Peyer's patch (tissue), 4 donors: ENCODE data around the gene NEK8. TPM values are rescaled to one million over a fixed set of nuclear protein-coding genes. Genes with fewer than 3 reads are reported as not detected.

Experiments used
- DNase-seq, 3 donors: peaks; one replicate each; pipeline ENCODE4 v3.0.0-alpha.2; 2017 to 2019
- H3K27ac ChIP-seq, 4 donors: fragments of 200-600 bp; sonication (generic); one replicate each; pipeline ENCODE4 v1.5.1; 2016 to 2019
- H3K27me3 ChIP-seq, 2 donors: fragments of 200-600 bp; sonication (generic); one replicate each; pipeline ENCODE4 v1.5.1; 2019
- H3K36me3 ChIP-seq, 3 donors: fragments of 200-600 bp; sonication (generic); one replicate each; pipeline ENCODE4 v1.5.1; 2016 to 2019
- H3K4me1 ChIP-seq, 4 donors: fragments of 200-600 bp; sonication (generic); one replicate each; pipeline ENCODE4 v1.5.1; 2016 to 2019
- H3K4me3 ChIP-seq, 4 donors: fragments of 200-600 bp; sonication (generic); 1 replicate in 3 of 4; 2 replicates in 1 of 4; pipeline ENCODE4 v1.5.1; 2016 to 2019; ENCODE audit warnings: mild to moderate bottlenecking in 1 of 4
- H3K9me3 ChIP-seq, 4 donors: fragments of 200-600 bp; sonication (generic); one replicate each; pipeline ENCODE4 v1.5.1; 2016 to 2019; ENCODE audit warnings: mild to moderate bottlenecking in 1 of 4
- POLR2A ChIP-seq, 2 donors: fragments of 450-650 bp; IDR thresholded peaks; one replicate each; pipeline ENCODE4 v1.5.1; 2017; ENCODE audit warnings: antibody characterized with exemption in 2 of 2, mild to moderate bottlenecking in 2 of 2, moderate library complexity in 2 of 2
- total RNA-seq, 4 donors: library from RNA; depleted of rRNA; stranded (reverse); fragments of >200 nt; gene quantifications; one replicate each; pipeline ENCODE4 v1.1.0, GENCODE V29; 2016
- TF ChIP-seq, protein P1 (sequence below), 6 experiments: fragments of 450-650 bp in 4 of 6; fragments of 200-600 bp in 2 of 6; sonication (generic) in 1 of 6; IDR thresholded peaks; one replicate each; pipeline ENCODE4 v1.5.1; 2017 to 2019; ENCODE audit warnings: antibody characterized with exemption in 6 of 6, mild to moderate bottlenecking in 3 of 6, moderate library complexity in 1 of 6

Gene NEK8
- total RNA-seq, 4 donors from 2014 or later, result 7.4 to 89.1 (median 14.0) TPM

- no peaks in the 10 kb centered on the region for H3K27me3 ChIP-seq
- TF ChIP-seq, protein P1, sequence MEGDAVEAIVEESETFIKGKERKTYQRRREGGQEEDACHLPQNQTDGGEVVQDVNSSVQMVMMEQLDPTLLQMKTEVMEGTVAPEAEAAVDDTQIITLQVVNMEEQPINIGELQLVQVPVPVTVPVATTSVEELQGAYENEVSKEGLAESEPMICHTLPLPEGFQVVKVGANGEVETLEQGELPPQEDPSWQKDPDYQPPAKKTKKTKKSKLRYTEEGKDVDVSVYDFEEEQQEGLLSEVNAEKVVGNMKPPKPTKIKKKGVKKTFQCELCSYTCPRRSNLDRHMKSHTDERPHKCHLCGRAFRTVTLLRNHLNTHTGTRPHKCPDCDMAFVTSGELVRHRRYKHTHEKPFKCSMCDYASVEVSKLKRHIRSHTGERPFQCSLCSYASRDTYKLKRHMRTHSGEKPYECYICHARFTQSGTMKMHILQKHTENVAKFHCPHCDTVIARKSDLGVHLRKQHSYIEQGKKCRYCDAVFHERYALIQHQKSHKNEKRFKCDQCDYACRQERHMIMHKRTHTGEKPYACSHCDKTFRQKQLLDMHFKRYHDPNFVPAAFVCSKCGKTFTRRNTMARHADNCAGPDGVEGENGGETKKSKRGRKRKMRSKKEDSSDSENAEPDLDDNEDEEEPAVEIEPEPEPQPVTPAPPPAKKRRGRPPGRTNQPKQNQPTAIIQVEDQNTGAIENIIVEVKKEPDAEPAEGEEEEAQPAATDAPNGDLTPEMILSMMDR (IDR thresholded peaks at IDR 0.05), result no peak
- no peak for TF ChIP-seq POLR2A (IDR thresholded peaks at IDR 0.05)
- peaks cover 0 to 12% (median 0%) of the 10 kb centered on the region in 4 donors for H3K4me1 ChIP-seq
- DNase-seq, result peak in 1 of 3 donors; percentile 29
- no peaks in the 10 kb centered on the region for H3K9me3 ChIP-seq
- H3K4me3 ChIP-seq, result no peak overlapping the region
- no peak overlapping the region for H3K27ac ChIP-seq
- peaks cover 0 to 60% (median 0%) of the 10 kb centered on the region in 3 donors for H3K36me3 ChIP-seq
Observed at GRCh38 chr17:28763137-28763799, 34.7 kb downstream of the NEK8 start.

DNA sequence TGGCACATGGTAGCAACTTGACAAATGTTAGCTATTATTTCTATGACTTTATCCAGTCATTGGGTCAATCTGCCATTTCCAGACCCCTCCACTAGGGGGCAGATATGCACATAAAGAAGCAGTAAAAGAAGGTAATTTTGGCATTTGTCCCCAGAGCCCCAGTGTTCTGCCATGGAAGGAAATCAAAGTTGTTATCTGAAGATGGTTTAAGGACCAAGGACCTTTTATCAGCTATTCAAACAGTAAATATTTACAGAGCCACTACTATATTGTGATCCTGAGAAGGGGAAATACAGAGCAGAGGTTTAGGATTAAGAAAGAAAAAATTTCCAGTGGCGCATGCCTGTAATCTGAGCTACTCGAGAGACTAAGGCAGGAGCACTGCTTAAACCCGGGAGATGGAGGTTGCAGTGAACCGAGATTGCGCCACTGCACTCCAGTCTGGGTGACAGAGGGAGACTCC is 35.2 kb downstream of the NEK8 start:
- no peak for TF ChIP-seq POLR2A (IDR thresholded peaks at IDR 0.05)
- TF ChIP-seq, protein P1 (IDR thresholded peaks at IDR 0.05), result peak; percentile 86 to 96 (median 90)
- Histone ChIP-seq H3K4me3 (no peak overlapping the region), H3K27ac (no peak overlapping the region), H3K27me3 (no peaks in the 10 kb centered on the region), H3K4me1 (peaks cover 0 to 12% (median 0%) of the 10 kb centered on the region in 4 donors), H3K9me3 (no peaks in the 10 kb centered on the region), H3K36me3 (peaks cover 0 to 55% (median 0%) of the 10 kb centered on the region in 3 donors)
- DNase-seq, result peak in 2 of 3 donors; percentile 88 to 94

DNA sequence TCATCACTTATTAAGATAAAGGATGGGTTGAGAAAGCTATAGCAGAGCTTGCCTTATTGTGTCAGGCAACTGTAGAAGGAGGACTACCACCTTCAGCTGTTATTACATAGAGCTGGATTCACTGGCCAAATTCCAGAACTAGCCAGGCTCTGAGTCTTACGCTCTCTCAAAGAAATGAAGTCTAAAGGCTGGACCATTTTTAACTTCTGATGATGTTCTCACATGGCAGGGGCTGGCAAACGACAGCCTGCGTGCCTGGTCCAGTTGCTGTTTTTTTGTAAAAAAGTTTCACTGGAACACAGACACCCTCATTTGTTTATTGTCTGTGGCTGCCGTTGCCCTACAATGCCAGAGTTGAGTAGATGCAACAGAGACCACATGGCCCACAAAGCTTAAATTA is 36.5 kb downstream of the NEK8 start:
- Histone ChIP-seq H3K4me3 (no peak overlapping the region), H3K27ac (no peak overlapping the region), H3K9me3 (no peaks in the 10 kb centered on the region), H3K4me1 (peaks cover 0 to 12% (median 0%) of the 10 kb centered on the region in 4 donors), H3K27me3 (no peaks in the 10 kb centered on the region), H3K36me3 (peaks cover 0 to 42% (median 0%) of the 10 kb centered on the region in 3 donors)
- peak in 1 of 3 donors; percentile 10 for DNase-seq
- TF ChIP-seq, protein P1 (IDR thresholded peaks at IDR 0.05), result no peak
- TF ChIP-seq POLR2A (IDR thresholded peaks at IDR 0.05), result no peak

- Histone ChIP-seq H3K4me3 (no peak overlapping the region), H3K9me3 (no peaks in the 10 kb centered on the region), H3K4me1 (no peaks in the 10 kb centered on the region), H3K27ac (no peak overlapping the region), H3K36me3 (peaks cover 0 to 9% (median 0%) of the 10 kb centered on the region in 3 donors), H3K27me3 (no peaks in the 10 kb centered on the region)
- TF ChIP-seq, protein P1 (IDR thresholded peaks at IDR 0.05), result no peak
- TF ChIP-seq POLR2A (IDR thresholded peaks at IDR 0.05), result no peak
- DNase-seq, result no peak
Observed at GRCh38 chr17:28773736-28774135, 45.1 kb downstream of the NEK8 start.

DNA sequence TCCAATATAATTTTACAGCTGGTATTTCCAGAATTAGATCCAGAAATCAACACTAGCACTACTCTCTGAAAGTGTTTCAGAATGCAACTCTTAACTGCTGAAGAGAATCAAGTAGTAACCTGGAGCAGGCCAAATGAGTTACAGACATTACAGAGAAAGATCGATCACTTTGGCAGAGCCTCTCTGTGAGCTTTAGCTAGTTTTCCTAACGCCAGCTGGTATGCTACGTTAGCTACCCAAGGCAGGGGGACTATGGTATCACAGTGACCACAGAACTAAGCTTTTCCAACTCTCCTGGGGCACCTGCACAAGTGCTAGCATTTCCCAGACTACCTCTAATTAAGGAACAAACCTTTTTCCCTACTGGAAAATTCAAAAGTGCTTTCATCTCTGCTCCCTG is 45.6 kb downstream of the NEK8 start:
- no peak for DNase-seq

More for the DNA sequence above, 45.6 kb downstream of the NEK8 start:
- H3K36me3 ChIP-seq, result peaks cover 0 to 9% (median 0%) of the 10 kb centered on the region in 3 donors
- no peak overlapping the region for H3K4me3 ChIP-seq
- H3K4me1 ChIP-seq, result no peaks in the 10 kb centered on the region
- no peak for TF ChIP-seq POLR2A (IDR thresholded peaks at IDR 0.05)
- TF ChIP-seq, protein P1 (IDR thresholded peaks at IDR 0.05), result no peak
- no peak overlapping the region for H3K27ac ChIP-seq
- no peaks in the 10 kb centered on the region for H3K9me3 ChIP-seq
- H3K27me3 ChIP-seq, result no peaks in the 10 kb centered on the region
